Mammary epithelial cell (primary cell): ENCODE measurements around the gene ALK.

Experiments
- CTCF ChIP-seq, 2 donors: IDR thresholded peaks in 1 of 2; conservative IDR thresholded peaks in 1 of 2; 2 replicates each; pipeline ENCODE4 v1.5.1; 2011 to 2012; ENCODE audit warnings: inconsistent platforms in 2 of 2, low read length in 2 of 2, mild to moderate bottlenecking in 2 of 2, control low read depth in 1 of 2, low read depth in 1 of 2; ENCODE audit not compliant: insufficient read depth in 1 of 2; ENCODE audit errors: extremely low read depth in 1 of 2
- EZH2 ChIP-seq: IDR thresholded peaks from 2 replicates; pipeline ENCODE4 v1.6.1; 2012; ENCODE audit warnings: low read length, inconsistent platforms, borderline replicate concordance

- no peak for TF ChIP-seq EZH2
- no peak for TF ChIP-seq CTCF (conservative IDR thresholded peaks at IDR 0.05 in 1 of 2, IDR thresholded peaks at IDR 0.05 in 1 of 2; ENCODE audit: extremely low read depth in 1 of 2, insufficient read depth in 1 of 2, low read depth in 1 of 2, low read length in 2 of 2)
Observed at GRCh38 chr2:29759360-29759759, 162.0 kb downstream of the ALK start.
